Activated CD8-positive, alpha-beta memory T cell treated with anti-CD3 and anti-CD28 coated beads, Interleukin-2, amount 50 U/mL, for 48 hours (primary cell): ENCODE data around the gene PSENEN.

Source experiments
- DNase-seq: peaks from one replicate; pipeline ENCODE4 v3.0.0-alpha.2; 2020

Gene PSENEN

DNA sequence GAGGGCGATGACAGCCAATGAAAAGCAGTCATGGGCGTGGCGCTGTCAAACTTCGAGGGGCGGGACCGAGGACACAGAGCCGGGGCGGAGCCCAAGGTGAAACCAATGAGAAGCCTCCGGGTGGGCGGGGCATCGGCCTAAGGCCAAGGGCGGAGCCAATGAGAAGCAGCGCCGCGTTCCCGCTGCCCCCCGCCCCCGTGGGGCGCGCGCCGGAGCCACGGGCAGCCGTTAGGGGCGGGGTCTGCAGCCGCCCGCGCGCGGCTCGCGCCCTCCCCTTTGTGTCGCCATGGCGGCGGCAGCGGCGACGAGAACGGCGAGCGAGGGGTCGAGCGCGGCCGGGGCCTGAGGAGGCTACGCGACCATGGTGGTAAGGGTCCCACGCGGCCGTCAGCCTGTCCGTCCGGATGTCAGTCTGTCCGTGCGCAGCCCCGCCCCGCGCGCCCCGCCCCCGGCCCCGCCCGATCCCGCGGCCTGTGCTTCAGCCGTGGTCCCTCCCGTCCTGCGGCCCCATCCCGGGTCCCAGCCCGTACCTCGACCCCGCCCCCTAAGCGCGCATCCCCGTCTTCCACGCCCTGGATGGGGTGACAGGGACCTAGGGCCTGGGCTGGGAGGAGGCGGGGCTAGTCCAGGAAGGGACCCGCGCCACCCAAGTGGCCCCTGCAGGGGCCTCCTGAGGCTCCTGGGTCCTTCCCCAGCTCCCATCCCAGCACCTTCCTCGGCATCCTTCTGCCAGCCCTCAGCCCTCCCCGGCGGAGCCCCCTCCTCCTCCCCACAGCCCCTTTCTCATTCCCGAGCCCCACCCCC lies 30.0 kb downstream of the PSENEN start, which contains the start of gene ARHGAP33:
TSS of gene ARHGAP33 (plus strand) at position 267 of the 804 bp plus-strand sequence. CDS start at position 362, 95 bp downstream.
- DNase-seq = peak; percentile 99

DNA sequence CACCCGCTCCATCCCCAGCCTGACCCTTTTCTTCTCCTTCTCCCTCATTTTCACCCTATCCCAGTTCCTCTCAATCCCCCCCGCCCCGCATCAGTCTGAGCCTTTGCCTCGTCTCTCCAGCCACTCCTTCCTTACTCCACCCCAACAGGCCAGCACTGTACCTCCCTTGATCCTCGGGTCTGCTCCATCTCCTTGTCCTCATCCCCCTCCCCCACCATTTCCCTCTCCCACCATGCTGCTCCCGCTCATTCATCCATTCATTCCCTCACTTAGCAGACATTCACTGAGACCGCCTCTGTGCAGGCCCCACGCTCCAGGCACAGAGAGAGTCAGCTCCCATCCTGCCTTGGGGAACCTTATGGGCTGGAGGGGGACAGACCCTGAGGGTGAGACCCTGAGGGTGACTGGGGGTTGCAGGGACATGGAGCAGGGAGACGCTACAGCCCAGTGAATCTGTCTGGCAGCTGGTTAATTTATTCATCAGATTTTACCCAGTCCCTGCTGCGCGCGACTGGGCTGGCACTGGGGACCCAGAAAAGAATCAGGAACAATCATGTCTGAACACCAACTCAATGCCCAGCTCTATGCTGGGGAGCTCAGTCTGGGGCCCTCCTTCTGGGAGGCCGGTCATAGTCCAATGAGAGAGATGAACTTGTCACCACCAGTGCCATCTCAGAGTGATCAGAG lies 30.8 kb downstream of the PSENEN start:
- no peak for DNase-seq

DNA sequence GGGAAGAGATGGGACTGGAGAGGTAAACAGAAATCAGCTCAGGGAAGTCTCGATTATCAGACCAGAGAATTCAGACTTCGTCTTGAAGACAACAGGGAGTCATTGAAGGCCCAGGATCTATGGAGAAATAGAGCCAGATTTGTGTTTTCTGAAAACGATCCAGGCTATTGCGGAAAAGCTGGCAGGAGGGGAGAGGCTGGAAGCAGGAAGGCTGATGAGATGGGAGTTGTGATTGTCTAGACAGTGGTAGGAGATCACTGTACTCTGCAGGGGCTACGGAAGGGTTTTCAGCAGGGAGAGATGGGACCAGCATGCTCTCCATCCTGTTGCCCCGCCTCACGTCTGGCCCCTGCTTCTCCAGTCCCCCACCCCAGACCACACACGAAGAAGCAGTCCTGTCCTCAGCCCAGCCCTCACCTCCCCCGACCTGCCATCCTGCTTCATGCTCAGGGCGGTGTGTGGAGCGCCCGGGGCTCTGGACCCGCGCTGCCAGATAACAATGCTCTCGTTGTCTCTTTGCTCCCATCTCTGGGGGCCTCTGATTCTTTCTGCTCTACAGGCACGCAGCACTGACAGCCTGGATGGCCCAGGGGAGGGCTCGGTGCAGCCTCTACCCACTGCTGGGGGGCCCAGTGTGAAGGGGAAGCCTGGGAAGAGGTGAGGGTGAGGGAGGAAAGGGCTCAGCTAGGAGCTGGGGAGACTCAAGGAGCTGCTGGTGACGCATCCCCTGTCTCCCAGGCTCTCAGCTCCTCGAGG lies 31.8 kb downstream of the PSENEN start:
- no peak for DNase-seq

DNA sequence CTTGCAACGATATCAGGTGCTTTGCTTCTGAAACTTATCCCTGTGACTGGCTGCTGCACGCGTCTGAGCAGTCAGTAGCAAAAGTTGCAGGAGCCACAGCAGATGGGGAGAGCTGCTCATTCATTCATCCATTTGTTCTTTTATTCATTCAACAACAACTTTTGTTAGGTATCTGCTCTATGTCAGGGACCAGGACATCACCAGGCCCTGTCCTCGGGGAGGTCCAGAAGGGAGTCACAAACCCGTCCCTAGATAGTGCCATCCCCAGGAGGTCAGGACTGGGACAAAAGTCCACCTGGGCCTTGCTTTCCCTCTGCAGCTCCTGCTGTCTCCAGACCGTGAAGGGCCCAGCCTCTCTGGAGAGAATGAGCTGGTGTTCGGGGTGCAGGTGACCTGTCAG lies 32.5 kb downstream of the PSENEN start:
- no peak for DNase-seq

DNA sequence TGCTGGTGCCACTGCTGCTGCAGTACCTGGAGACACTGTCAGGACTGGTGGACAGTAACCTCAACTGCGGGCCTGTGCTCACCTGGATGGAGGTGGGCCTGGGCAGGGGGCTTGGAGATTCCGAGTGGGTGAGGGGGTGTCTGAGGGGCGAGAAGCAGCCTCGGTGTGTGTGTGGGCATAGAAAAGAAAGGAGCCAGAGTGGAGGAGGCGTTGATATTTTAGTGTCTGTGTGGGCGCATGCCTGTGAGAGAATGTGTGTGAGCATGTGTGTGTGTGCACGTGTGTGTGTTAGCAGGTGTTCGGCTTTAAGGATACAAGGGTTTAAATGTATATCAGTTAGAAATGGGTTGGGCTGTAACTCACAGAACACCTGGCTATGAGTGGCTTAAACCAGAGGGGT lies 33.6 kb downstream of the PSENEN start:
- no peak for DNase-seq

DNA sequence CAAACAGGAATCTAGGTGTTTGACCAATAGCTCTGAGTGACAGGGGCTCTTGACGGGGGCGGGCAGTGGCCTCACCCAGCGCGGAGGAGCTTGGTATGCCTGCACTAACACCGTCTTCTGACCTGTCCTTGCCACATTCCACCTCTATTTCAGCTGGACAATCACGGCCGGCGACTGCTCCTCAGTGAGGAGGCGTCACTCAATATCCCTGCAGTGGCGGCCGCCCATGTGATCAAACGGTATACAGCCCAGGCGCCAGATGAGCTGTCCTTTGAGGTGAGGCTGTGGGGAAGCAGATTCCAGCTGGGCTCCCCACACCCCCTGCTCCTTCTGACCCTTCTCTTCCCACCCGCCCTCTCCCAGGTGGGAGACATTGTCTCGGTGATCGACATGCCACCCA lies 34.6 kb downstream of the PSENEN start:
- DNase-seq = no peak

DNA sequence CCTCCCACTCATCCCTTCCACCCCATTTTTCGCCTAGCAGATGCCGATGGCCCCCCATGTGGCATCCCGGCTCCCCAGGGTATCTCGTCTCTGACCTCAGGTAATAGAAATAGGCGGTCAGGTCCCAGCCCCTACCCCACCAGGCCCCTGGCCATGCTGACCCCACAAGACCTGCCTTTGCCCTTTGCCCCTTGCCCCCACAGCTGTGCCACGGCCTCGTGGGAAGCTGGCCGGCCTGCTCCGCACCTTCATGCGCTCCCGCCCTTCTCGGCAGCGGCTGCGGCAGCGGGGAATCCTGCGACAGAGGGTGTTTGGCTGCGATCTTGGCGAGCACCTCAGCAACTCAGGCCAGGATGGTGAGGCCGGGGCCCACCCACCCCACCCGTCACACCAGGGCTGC lies 35.3 kb downstream of the PSENEN start:
- DNase-seq = no peak

DNA sequence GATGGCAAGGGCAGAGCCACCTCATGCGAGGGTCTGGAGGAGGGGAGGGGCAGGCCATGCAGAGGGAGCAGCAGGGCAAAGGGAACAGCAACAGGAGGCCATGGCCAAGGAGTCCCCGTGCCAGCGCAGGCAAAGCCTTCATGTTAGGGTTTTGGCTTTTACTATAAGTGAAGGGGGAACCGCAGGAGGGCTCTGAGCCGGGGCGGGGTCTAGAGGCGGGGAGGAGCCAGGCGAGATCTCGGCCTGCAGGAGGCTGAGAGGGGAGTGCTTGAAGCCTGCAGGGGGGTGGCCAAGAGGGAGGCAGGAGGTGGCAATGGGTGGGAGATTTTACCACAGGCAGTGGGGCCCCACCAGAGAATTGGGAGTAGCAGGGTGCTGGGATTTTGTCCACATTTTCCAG lies 36.2 kb downstream of the PSENEN start:
- DNase-seq = no peak

DNA sequence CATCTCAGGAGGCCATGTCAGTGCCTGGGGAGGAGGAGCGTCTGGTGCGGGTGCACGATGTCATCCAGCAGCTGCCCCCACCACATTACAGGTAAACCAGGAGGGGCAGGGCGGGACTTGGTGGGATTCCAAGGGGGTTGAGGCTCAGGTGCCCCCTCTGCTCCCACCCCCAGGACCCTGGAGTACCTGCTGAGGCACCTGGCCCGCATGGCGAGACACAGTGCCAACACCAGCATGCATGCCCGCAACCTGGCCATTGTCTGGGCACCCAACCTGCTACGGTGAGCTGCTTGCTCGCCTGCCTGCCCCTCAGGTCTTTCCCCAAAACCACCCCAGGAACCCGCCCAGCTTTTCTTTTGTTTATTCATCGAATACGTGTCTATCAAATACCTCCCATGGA lies 37.1 kb downstream of the PSENEN start:
- DNase-seq = no peak

DNA sequence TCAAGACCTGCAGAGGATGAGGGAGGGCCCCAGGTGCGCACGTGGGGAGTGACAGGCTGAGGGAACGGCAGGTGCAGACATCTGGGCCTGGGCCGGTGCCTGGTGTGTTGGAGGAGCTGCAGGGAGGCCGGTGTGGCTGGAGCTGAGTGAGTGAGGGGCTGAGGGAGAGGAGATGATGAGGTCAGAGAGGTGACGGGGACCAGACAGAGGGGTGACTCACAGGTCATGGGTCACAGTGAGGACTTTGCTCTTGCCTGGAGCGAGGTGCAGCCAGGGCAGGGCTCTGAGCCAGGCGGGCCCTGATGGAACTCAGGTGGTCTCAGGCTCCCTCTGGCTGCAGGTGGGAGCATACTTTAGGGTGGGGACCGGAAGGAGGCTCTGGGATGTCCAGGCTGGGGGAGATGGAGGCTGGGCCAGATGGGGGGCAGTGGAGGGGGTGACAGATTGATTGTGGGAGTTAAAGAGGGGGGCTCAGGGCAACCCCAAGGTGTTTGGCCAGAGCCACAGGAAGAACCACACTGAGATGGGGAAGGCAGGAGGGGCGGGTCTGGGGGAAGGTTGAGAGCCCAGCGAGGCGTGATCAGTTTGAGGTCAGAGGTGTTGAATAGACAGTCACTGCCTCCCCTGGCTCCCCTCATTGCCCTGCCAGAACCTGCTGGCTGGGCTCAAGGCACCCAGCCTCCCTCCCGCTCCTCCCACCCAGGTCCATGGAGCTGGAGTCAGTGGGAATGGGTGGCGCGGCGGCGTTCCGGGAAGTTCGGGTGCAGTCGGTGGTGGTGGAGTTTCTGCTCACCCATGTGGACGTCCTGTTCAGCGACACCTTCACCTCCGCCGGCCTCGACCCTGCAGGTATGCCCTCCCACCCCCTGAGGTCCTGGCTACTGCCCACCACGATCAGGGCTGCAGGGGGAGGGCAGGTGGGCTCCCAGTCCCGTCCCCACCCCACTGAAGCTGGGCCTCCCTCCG lies 38.3 kb downstream of the PSENEN start:
- DNase-seq = no peak

DNA sequence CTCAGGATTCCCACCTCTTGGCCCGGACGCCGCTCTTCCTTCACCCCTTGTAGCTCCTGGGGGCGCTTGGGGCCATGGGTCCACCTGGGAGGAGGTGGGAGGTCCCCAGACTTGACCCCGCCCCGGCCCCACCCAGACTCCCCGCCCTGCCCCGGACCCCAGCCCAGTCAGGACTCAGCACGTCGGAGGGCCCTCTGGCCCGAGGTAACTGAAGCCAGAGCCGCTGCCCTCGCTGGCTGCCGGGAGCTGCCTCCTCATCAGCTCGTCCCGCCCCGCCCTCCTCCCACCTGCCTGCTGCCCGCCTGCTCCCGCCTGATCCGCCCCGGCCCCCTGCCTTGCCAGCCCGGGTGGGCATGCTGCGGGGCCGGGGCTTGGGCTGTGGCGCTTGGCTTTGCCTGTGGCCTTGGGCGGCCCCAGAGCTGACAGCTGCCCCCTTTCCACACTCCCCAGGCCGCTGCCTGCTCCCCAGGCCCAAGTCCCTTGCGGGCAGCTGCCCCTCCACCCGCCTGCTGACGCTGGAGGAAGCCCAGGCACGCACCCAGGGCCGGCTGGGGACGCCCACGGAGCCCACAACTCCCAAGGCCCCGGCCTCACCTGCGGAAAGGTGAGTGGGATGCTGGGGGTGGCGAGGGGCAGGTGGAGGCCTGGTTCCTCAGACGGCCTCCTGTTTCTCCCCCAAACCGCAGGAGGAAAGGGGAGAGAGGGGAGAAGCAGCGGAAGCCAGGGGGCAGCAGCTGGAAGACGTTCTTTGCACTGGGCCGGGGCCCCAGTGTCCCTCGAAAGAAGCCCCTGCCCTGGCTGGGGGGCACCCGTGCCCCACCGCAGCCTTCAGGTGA lies 39.3 kb downstream of the PSENEN start:
- no peak for DNase-seq

DNA sequence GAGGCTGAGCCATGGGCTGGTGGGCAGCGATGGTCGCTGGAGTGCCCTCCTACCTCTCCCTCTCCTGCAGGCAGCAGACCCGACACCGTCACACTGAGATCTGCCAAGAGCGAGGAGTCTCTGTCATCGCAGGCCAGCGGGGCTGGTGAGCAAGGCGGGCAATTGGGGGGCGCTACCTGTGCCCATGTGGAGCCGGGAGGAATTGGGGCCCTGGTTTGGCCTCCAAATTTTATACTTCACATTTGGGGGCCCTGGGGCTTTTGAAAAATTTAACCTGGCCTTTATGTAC lies 39.8 kb downstream of the PSENEN start:
- DNase-seq = no peak

DNA sequence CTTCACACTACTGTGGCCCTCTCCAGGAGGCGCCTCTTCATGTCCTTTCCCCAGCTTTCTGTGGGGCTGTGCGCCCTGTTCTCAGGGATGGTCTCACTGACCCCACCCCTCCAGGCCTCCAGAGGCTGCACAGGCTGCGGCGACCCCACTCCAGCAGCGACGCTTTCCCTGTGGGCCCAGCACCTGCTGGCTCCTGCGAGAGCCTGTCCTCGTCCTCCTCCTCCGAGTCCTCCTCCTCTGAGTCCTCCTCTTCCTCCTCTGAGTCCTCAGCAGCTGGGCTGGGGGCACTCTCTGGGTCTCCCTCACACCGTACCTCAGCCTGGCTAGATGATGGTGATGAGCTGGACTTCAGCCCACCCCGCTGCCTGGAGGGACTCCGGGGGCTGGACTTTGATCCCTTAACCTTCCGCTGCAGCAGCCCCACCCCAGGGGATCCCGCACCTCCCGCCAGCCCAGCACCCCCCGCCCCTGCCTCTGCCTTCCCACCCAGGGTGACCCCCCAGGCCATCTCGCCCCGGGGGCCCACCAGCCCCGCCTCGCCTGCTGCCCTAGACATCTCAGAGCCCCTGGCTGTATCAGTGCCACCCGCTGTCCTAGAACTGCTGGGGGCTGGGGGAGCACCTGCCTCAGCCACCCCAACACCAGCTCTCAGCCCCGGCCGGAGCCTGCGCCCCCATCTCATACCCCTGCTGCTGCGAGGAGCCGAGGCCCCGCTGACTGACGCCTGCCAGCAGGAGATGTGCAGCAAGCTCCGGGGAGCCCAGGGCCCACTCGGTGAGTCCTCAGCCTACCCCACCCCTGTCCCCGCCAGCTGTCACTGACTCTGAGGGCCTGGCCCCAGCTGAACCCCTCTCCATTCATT lies 41.1 kb downstream of the PSENEN start:
- no peak for DNase-seq

DNA sequence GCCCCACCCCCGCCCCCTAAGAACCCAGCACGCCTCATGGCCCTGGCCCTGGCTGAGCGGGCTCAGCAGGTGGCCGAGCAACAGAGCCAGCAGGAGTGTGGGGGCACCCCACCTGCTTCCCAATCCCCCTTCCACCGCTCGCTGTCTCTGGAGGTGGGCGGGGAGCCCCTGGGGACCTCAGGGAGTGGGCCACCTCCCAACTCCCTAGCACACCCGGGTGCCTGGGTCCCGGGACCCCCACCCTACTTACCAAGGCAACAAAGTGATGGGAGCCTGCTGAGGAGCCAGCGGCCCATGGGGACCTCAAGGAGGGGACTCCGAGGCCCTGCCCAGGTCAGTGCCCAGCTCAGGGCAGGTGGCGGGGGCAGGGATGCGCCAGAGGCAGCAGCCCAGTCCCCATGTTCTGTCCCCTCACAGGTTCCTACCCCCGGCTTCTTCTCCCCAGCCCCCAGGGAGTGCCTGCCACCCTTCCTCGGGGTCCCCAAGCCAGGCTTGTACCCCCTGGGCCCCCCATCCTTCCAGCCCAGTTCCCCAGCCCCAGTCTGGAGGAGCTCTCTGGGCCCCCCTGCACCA lies 41.9 kb downstream of the PSENEN start:
- no peak for DNase-seq

DNA sequence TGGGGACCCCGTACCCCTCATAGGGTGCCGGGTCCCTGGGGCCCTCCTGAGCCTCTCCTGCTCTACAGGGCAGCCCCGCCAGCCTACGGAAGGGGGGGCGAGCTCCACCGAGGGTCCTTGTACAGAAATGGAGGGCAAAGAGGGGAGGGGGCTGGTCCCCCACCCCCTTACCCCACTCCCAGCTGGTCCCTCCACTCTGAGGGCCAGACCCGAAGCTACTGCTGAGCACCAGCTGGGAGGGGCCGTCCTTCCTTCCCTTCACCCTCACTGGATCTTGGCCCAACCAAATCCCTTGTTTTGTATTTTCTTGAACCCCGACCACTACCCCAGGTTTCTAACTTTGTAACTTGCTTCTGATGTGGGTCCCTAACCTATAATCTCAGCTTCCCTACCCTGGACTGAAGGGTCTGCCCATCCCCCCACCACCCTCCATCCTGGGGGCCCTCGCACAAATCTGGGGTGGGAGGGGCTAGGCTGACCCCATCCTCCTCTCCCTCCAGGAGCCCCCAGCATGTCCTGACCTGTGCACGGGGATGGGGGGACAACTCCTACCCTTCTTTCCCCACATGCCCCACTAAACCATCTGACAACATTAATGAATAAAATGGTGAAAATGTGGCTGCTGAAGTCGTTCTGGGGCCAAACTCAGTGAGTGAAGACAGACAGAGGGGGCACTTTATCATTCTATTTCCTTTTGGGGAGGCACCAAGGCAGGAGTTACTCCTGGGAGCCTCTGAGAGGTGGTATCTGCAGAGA lies 42.9 kb downstream of the PSENEN start:
- no peak for DNase-seq

DNA sequence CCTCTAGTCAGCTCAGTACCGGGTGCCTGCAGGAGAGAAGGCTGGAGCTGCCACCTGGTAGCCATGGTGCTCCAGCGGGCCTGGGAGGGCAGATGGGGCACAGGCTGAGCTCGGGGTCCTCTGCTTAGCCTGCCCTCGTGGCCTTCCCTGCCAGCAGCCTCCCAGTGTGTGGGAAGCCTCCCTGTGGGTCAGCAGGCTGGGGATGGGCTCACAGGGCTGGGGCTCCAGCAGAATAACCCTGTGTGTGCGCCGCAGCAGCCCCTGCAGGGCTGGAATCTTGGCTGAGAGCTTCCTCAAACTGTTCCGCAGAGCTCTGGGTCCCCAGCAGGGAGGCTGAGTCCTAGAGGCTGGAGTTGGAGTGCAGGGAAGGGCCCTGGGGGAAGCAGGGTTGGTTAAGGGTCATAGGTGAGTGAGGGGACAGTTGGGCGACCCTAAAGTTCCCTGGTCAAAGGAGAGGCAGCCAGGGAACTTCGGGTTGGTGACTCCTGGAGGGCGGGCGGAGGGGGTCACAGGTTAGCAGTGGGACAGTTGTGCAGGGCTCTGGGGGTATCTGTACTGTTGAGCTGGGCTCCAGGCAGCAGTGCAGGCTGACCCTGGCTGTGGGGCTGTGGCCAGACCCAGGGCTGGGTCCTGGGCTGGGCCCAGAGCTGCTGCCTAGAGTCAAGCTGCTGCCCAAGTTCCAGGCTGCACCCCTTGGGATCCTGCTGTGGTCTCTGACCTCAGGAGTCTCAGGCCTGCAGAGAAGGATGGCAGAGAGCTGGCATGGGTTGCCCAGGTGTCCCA lies 43.9 kb downstream of the PSENEN start:
- DNase-seq = no peak

DNA sequence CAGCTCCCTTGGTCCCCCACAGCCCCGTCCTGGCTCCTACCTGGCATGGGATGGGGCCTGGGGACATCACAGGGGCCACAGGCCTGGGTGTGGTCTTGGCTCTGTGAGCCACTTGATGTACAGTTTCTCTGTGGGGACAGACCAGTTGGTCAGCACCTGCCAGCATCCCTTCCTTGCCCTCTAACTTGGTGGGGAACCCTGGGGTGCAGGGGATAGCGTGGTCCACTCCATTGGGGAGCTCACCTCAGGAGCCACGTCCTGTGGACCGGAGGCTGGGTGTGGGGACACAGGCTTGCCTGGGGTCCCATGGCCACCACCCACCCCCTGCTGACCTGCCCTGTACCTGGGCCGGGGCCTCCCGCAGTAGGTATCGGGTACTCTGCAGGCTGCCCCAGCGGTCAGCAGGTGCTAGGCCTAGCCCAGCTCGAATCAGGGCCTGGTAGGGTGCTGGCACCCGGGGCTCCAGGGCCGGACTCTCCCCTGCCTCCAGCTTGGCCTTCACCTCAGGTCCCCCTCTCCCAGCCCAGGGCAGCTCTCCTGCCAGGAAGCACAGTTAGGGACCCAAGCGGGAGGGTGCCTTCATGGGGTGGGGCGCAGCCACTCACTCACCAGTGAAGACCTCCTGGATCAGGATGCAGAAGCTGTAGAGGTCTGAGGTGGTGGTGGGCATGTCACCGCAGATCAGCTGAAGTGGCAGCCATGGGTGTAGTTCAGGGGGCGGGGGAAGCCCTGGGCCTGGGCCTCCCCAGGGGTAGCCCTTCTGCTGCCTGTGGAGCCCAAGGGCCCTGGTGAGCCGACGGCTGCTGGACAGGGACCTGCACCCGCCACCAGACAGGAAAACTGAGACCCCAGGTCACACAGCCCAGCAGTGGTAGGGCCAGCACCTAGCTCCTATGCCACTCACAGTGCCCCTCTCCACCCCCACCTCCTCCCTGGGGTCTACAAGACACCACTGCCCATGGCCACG lies 44.8 kb downstream of the PSENEN start:
- no peak for DNase-seq
